Effector memory CD8-positive, alpha-beta T cell (primary cell): ENCODE measurements around the gene STK36.
A peak's percentile ranks its signal among the peaks of the same experiment; 100 is the strongest.

Experiments
- ATAC-seq: fragments of 150-1000 bp; cut with Tn5 transposase; replicated peaks from 2 replicates; pipeline ENCODE4 v1.10.0; 2021; ENCODE audit warnings: mild to moderate bottlenecking, moderate library complexity
- DNase-seq, 3 experiments: peaks; one replicate each; pipeline ENCODE4 v3.0.0; 2021
- H3K27ac Mint-ChIP-seq, 2 donors: one replicate each; pipeline ENCODE4 v1.8.0; 2022; ENCODE audit warnings: mild to moderate bottlenecking in 2 of 2, mixed read lengths in 2 of 2, moderate library complexity in 2 of 2
- H3K27me3 Mint-ChIP-seq, 2 donors: one replicate each; pipeline ENCODE4 v1.8.0; 2022; ENCODE audit warnings: mixed read lengths in 2 of 2
- H3K36me3 Mint-ChIP-seq: one replicate; pipeline ENCODE4 v1.8.0; 2022; ENCODE audit warnings: mild to moderate bottlenecking, moderate library complexity, mixed read lengths; ENCODE audit not compliant: insufficient read depth
- H3K4me1 Mint-ChIP-seq, 2 donors: one replicate each; pipeline ENCODE4 v1.8.0; 2022; ENCODE audit warnings: low read depth in 2 of 2, mixed read lengths in 2 of 2
- H3K4me3 Mint-ChIP-seq, 2 donors: one replicate each; pipeline ENCODE4 v1.8.0; 2022; ENCODE audit warnings: mild to moderate bottlenecking in 2 of 2, mixed read lengths in 2 of 2, moderate library complexity in 2 of 2
- H3K9me3 Mint-ChIP-seq, 2 donors: one replicate each; pipeline ENCODE4 v1.8.0; 2022; ENCODE audit warnings: mixed read lengths in 2 of 2

Gene STK36

DNA sequence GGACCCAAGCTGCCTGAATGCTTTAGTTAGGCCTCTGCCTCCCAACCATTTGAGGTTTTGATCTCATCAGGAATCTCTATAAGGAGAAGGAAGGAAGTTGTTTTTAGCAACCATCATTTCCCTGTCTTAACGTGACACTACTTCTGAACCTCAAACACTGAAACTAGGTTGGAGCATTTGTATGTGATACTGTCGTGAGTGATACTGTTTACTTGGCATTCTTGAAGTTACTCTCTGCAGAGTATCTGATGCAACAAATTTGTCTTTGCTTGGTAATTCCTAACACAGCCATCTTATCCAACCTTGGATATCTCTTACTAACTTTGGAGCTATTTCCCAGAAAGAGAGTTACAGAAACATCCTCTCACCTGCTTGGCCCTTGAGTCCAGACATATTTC lies 60.9 kb downstream of the STK36 start:
- DNase-seq (no peak), ATAC-seq (no peak)
- Mint-ChIP-seq H3K4me1 (peaks cover 7 to 20% of the 10 kb centered on the region in 2 donors), H3K27ac (peak overlapping the region in 1 of 2 donors; percentile 74), H3K36me3 (peaks cover 12% of the 10 kb centered on the region), H3K4me3 (no peak overlapping the region), H3K9me3 (no peaks in the 10 kb centered on the region), H3K27me3 (no peaks in the 10 kb centered on the region)

DNA sequence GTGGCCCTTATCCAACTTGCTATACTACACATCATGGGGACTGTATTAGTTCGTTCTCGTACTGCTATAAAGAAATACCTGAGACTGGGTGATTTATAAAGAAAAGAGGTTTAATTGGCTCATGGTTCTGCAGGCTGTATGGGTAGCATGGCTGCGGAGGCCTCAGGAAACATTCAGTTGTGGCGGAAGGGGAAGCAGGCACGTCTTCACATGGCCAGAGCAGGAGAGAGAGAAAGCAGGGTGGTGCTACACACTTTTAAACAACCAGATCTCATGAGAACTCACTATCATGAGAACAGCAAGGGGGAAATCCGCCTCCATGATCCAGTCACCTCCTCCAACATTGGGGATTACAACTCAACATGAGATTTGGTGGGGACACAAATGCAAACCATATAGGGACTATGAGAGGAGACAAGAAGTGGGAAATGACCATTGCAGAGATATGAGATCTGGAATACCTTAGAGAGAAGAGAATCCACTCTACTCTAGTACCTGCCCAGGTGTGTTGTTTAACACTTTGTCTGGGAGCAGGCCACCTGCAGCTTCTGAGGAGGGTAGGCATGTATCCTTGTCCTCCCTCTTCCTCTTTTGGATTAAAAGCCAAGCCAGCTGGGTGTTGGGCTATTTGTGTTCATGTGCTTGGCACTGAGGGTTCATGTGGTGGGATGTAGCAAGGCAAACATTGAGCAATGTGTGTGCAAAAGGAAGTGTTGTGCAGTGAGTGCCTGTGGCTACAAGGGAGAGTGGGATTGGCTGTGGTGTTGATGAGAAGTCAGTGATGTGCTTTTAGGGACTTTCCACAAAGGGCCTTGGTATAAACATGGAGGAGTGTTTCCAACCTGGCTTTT lies 61.5 kb downstream of the STK36 start:
- peaks cover 18% of the 10 kb centered on the region for H3K36me3 Mint-ChIP-seq
- H3K4me1 Mint-ChIP-seq = peaks cover 7 to 20% of the 10 kb centered on the region in 2 donors
- no peaks in the 10 kb centered on the region for H3K27me3 Mint-ChIP-seq

DNA sequence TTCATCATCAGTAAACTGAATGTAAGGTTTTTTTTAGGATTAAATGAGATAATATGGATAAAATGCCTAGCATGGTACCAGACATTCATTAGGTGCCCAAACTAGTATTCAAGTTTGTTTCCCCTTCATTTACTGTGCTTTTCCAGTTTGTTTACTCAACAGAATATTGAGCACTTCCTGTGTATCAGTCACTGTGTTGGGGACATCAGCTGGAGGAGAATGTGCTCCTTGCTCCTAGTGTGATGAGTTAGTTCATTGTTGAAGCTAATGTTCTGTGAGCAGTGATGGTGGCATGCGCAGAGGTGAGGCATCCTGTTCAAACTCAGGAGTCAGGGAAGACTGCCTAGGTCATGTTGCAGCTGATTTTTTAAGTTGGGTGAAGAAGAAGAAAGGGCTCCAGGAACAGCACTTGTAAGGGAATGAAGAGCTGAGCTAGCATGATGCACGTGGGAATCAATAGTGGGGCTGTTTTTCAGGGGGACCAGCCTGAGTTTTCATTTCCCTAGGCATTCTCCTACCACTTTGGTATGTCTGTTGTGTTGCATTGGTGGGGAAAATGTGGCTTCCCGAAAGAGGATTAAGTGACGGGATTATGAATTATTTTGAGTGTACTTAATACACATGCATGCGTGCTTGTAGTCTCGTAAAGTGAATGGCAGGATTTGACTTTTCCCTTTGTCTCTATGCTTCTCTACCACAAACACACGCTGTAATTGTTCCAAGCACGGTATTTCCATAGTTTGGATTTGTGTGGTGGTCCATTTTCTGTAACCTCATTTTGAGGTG lies 62.5 kb downstream of the STK36 start:
- Mint-ChIP-seq H3K9me3 (no peaks in the 10 kb centered on the region), H3K27me3 (no peaks in the 10 kb centered on the region), H3K4me1 (peaks cover 7 to 20% of the 10 kb centered on the region in 2 donors), H3K27ac (no peak overlapping the region), H3K36me3 (peaks cover 20% of the 10 kb centered on the region), H3K4me3 (no peak overlapping the region)
- ATAC-seq = no peak
- no peak for DNase-seq

More for the DNA sequence above, 61.5 kb downstream of the STK36 start:
- H3K4me3 Mint-ChIP-seq = no peak overlapping the region
- H3K9me3 Mint-ChIP-seq = no peaks in the 10 kb centered on the region
- H3K27ac Mint-ChIP-seq = peak overlapping the region in 1 of 2 donors; percentile 74
- DNase-seq = no peak
- peak; percentile 64 for ATAC-seq

DNA sequence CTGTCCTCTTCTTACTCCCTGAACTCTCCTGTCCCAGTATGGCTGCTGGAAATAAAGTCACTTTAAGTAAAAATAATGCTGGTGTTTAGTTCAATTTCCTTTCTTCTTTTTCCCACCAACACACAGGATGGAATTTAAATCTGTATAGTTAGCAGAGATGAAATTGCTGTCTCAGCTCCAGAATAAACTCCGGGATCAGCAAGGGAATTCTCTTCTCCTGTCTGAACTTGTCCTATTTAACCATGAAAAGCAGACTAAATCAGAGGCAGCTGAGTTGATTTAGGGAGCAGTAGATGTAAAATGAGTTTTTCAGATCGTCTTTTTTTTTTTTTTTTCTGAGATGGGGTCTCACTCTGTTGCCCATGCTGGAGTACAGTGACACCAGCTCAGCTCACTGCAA lies 64.6 kb downstream of the STK36 start:
- DNase-seq = no peak
- ATAC-seq = no peak
- no peaks in the 10 kb centered on the region for H3K9me3 Mint-ChIP-seq
- H3K4me1 Mint-ChIP-seq = peaks cover 7 to 17% of the 10 kb centered on the region in 2 donors
- peaks cover 13% of the 10 kb centered on the region for H3K36me3 Mint-ChIP-seq
- H3K4me3 Mint-ChIP-seq = no peak overlapping the region
- no peak overlapping the region for H3K27ac Mint-ChIP-seq
- H3K27me3 Mint-ChIP-seq = no peaks in the 10 kb centered on the region

DNA sequence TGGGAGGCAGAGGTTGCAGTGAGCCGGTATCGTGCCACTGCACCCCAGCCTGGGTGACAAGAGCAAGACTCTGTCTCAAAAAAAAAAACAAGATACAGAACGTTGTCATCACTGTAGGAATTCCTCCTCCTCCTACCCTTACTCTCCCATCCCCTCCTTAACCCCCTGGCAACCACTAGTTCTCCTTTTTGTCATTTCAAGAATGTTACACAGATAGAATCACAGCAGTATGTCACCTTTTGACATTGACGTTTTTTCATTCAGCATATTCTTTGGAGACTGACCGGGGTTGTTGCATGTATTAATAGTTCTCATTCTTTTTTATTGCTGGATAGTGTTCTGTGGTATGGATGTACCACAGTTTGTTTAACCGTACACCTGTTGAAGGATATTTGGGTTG lies 71.2 kb downstream of the STK36 start:
- Mint-ChIP-seq H3K4me1 (no peaks in the 10 kb centered on the region), H3K36me3 (peaks cover 20% of the 10 kb centered on the region), H3K4me3 (no peak overlapping the region), H3K27me3 (no peaks in the 10 kb centered on the region), H3K27ac (no peak overlapping the region), H3K9me3 (no peaks in the 10 kb centered on the region)
- DNase-seq (no peak), ATAC-seq (no peak)

DNA sequence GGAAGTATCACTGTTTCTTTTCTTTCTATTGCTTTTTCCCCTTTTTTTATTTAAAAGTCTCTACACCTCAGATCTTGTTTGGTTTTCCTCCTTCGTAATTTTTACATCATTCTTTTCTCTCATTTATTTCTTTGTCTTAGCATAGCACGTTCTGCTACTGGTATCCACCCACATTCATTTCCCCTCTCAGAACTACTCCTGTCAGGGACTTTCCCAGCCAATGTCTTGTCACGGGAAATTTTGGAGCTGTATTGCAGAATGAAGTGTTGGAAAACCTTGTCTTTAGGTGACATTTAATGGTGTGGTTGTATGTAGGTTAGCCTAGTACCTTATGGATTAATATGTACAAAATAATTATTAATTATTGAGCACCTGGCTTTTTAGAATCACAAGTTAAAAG lies 72.7 kb downstream of the STK36 start:
- H3K36me3 Mint-ChIP-seq = peaks cover 30% of the 10 kb centered on the region
- DNase-seq = no peak
- no peaks in the 10 kb centered on the region for H3K4me1 Mint-ChIP-seq
- H3K27me3 Mint-ChIP-seq = no peaks in the 10 kb centered on the region
- no peaks in the 10 kb centered on the region for H3K9me3 Mint-ChIP-seq
- H3K4me3 Mint-ChIP-seq = no peak overlapping the region
- no peak for ATAC-seq
- peak overlapping the region in 1 of 2 donors; percentile 37 for H3K27ac Mint-ChIP-seq

DNA sequence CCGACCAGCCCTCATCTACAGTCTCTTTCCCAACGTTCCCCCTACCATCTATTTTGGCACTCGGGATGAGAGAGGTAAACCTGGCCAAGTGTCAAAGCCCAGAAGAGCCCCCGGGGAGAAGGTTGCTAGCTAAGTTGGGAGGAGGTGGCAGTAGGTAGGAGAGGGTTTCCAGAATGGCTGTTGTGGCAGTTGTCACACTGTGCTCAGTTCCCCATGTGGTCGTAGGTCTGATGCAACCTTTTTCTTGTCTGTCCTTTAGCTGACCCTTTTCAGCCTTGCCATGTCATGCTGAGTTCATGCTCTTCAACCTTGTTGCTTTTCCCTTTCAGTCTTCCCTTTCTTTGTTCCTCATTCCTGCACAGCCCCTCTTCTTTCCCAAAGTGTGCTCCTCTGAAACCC lies 73.3 kb downstream of the STK36 start:
- H3K27ac Mint-ChIP-seq = no peak overlapping the region
- DNase-seq (no peak), ATAC-seq (peak; percentile 32)
- H3K4me1 Mint-ChIP-seq = no peaks in the 10 kb centered on the region
- H3K9me3 Mint-ChIP-seq = no peaks in the 10 kb centered on the region
- H3K4me3 Mint-ChIP-seq = no peak overlapping the region
- peaks cover 36% of the 10 kb centered on the region for H3K36me3 Mint-ChIP-seq
- H3K27me3 Mint-ChIP-seq = no peaks in the 10 kb centered on the region

DNA sequence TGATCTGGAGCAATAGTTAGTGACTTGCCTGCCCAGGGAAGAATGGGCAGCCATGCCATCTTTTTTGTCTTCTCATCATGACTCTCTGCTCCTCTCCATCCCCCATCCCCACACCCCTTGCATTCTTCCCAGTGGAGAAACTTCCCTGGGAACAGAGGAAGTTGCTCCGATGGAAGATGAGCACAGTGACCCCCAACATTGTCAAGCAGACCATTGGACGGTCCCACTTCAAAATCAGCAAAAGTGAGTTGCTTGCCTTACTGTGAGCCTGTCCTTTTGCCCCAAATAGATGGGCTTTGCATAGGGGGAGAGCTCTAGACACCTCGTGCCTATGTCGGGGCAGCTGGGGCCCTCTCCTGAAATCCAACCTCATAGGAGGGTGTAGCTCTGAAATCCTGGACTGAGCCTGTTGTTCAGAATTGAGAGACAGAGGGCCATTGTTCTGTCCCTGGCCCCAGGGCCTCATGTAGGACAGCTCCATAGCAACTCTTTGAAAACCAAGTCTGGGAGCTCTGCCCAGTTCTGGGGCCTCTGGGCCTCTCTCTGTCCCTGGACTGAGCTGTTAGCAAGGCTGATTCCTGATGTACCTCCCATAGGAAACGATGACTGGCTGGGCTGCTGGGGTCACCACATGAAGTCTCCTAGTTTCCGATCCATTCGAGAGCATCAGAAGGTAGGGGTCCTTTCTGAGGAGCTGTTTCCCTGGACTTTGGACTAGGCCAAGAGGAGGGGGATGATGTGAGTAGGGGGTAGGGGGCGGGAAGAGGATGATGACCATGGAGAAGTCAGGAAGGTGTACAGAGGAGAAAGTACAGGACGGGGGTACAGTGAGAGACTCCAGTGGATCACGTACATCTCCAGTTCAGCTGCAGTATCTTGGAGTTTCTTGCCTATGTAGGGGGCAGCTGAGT lies 73.9 kb downstream of the STK36 start:
- Mint-ChIP-seq H3K27ac (no peak overlapping the region), H3K27me3 (no peaks in the 10 kb centered on the region)

DNA sequence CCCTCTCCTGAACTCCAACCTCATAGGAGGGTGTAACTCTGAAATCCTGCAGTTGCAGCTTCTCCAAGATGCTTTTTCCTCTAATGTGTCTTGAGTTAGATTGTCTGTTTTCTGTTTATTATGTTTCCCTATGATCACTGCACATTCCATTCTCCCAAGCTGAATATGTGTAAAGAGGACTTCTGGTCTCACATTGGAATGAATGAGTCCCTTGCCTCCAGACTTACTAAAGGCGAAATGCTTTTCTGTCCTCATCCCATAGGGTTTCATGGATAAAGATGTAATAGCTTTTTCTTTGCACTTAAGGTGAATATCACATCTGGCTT lies 74.5 kb downstream of the STK36 start:
- no peak for ATAC-seq
- H3K36me3 Mint-ChIP-seq = peaks cover 39% of the 10 kb centered on the region

More for the DNA sequence above, 73.9 kb downstream of the STK36 start:
- no peak overlapping the region for H3K4me3 Mint-ChIP-seq
- H3K36me3 Mint-ChIP-seq = peaks cover 36% of the 10 kb centered on the region
- no peaks in the 10 kb centered on the region for H3K9me3 Mint-ChIP-seq
- no peaks in the 10 kb centered on the region for H3K4me1 Mint-ChIP-seq
- no peak for DNase-seq
- ATAC-seq = no peak

DNA sequence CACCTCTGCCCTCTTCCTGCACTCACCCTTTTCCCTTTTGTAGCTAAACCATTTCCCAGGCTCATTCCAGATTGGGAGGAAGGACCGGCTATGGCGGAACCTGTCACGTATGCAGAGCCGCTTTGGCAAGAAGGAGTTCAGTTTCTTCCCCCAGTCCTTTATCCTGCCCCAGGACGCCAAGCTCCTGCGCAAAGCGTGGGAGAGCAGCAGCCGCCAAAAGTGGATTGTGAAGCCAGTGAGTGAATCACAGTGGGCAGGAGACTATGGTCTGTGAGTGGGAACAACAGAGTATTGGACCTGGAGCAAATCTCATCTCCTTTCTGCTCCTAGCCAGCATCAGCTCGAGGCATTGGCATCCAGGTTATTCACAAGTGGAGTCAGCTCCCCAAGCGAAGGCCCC lies 75.1 kb downstream of the STK36 start:
- Mint-ChIP-seq H3K27ac (no peak overlapping the region), H3K4me3 (no peak overlapping the region), H3K4me1 (no peaks in the 10 kb centered on the region), H3K27me3 (no peaks in the 10 kb centered on the region), H3K9me3 (no peaks in the 10 kb centered on the region), H3K36me3 (peaks cover 43% of the 10 kb centered on the region)
- ATAC-seq (no peak), DNase-seq (no peak)

More for the DNA sequence above, 74.5 kb downstream of the STK36 start:
- H3K4me1 Mint-ChIP-seq = no peaks in the 10 kb centered on the region
- H3K27me3 Mint-ChIP-seq = no peaks in the 10 kb centered on the region
- H3K4me3 Mint-ChIP-seq = no peak overlapping the region
- no peak overlapping the region for H3K27ac Mint-ChIP-seq
- H3K9me3 Mint-ChIP-seq = no peaks in the 10 kb centered on the region
- no peak for DNase-seq

DNA sequence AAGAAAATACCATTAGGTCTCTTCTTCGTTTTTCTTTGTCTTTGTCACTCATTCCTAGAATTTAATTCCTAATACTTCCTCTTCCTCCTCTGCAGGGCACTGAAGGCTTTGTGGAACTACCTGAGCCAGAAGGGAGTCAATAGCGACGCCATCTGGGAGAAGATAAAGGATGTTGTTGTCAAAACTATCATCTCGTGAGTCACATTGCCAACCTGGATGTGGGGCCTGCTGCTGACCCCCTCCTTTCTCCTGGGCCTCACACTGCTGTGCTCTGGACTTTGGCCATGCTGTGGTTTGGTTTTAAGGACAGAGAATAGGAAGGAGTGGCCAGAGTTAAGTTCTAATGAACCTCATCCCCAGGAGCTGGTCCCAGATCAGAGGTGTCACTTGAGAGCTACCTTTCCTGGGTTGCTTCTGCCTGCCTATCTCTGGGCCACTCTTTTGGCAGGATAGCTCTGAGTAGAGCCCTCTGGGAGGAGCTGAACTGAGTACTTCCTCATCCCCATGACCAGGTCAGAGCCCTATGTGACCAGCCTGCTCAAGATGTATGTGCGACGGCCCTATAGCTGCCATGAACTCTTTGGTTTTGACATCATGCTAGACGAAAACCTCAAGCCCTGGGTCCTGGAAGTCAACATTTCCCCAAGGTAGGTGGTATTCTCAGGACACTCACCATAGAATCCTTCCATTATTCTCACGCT lies 77.0 kb downstream of the STK36 start:
- Mint-ChIP-seq H3K4me3 (no peak overlapping the region), H3K27me3 (no peaks in the 10 kb centered on the region), H3K36me3 (peaks cover 56% of the 10 kb centered on the region), H3K4me1 (no peaks in the 10 kb centered on the region), H3K27ac (no peak overlapping the region), H3K9me3 (no peaks in the 10 kb centered on the region)
- no peak for DNase-seq
- no peak for ATAC-seq
